Mononuclear cell (primary cell): Measurements from ENCODE around the gene SMARCC1. TPM values are rescaled to one million over a fixed set of nuclear protein-coding genes. Genes with fewer than 3 reads are reported as not detected.

Source experiments
- H3K27me3 ChIP-seq: 2 replicates; pipeline ENCODE4 v1.6.0; 2011; ENCODE audit warnings: low read length, control low read depth; ENCODE audit not compliant: insufficient read depth
- H3K4me1 ChIP-seq: 2 replicates; pipeline ENCODE4 v1.5.1; 2011; ENCODE audit warnings: mild to moderate bottlenecking, low read length, control low read depth; ENCODE audit not compliant: insufficient read depth
- H3K4me3 ChIP-seq: 2 replicates; pipeline ENCODE4 v1.5.1; 2011; ENCODE audit warnings: mild to moderate bottlenecking, low read length, moderate library complexity
- H3K9me3 ChIP-seq: 2 replicates; pipeline ENCODE4 v1.5.1; 2011; ENCODE audit warnings: low read depth, mild to moderate bottlenecking, control low read depth, low read length
- total RNA-seq: library from RNA; depleted of rRNA; stranded (reverse); fragments of >200 nt; gene quantifications from one replicate; pipeline ENCODE4 v1.2.3, GENCODE V29; 2012

SMARCC1 gene
- total RNA-seq, 1 donor = 57.0 TPM

DNA sequence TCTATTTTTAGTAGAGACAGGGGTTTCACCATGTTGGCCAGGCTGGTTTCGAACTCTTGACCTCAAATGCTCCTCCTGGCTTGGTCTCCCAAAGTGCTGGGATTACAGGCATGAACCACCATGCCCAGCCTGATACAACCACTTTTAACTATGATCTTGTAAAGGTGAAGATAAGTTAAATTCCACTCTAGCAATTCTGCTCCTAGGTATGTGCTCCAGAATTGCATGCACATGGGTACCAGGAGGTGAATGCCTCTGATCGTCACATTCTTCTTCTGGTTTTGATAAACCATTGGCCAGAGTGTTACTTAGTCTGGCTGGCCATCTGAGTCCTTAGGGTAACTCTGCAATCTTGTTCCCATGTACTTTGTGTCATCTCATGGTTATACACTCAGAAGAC lies 225.3 kb downstream of the SMARCC1 start:
- Histone ChIP-seq H3K27me3 (no peaks in the 10 kb centered on the region), H3K4me1 (no peaks in the 10 kb centered on the region), H3K9me3 (no peaks in the 10 kb centered on the region), H3K4me3 (no peak overlapping the region)

DNA sequence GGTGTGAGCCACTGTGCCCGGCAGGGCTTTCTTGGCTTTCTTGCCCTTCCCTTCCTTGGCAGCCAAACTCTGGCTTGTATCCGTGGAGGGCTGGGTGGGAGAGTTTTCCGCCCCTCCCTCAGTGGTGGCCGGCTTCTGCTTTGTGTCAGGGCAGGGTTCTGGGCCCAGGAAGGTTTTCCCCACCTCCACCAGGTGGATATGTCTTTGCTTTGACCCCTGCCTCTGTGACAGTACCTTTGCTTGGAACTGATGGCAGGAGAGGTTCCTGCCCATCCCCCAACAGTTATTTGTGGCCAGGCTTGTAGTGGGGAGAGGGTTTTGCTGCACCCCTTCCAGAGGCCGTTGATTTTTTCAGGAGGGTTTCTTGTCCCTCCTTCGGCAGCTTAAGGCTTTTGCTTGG lies 227.4 kb downstream of the SMARCC1 start:
- Histone ChIP-seq H3K27me3 (no peaks in the 10 kb centered on the region), H3K4me3 (no peak overlapping the region), H3K4me1 (no peaks in the 10 kb centered on the region), H3K9me3 (no peaks in the 10 kb centered on the region)

DNA sequence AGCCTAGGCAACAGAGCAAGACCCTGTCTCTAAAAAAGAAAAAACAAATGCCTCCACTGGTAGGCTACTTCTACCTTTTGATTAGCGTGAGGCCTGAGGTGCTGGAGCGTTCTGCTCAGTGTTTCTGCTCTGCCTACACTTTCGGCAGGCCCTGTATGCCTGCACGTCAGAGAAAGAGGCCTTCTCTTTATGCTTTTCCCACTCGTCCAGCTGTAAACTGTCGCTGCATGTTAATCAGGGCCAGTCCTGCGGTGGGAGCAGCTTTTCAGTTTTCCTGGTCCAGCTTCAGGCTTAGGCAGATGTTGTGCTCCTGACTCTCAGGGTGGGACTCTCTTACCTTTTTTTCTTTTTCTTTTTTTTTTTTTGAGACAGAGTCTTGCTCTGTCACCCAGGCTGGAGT lies 228.3 kb downstream of the SMARCC1 start:
- no peaks in the 10 kb centered on the region for H3K27me3 ChIP-seq
- H3K9me3 ChIP-seq = no peaks in the 10 kb centered on the region
- H3K4me1 ChIP-seq = no peaks in the 10 kb centered on the region
- no peak overlapping the region for H3K4me3 ChIP-seq

DNA sequence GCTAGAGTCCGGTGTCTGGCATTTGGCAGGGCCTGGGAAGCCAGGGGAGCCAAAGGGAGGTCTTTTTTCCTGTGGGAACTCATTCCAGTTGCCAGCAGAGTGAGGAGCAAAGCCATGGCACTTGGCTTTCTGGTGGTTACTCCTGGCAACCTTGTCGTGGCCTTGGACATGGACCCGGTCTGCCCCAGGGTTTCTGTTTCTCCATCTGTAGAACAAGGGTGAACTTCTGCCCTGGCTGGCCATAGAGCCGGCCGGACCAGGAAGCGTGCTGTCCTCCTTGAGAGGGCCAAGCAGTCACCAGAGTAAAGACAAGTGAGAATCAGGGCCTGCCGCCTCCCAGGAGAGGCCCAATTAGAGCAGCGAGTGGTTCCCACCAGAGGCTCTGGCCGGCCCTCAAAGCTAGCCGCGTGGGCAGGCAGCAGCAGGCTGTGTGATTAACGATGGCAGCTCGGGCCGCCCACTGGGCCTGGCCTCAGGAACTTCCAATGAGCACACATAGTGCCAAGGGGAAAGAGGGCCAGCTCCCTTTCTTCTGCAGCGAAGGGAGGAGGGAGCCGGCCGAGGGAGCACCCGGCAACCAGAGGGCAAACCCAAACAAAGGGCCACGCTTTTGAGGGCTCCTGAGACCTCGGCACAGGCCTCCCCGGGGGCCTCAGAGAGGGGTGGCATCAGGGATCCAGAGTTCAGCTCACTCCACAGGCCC lies 239.1 kb downstream of the SMARCC1 start:
- Histone ChIP-seq H3K9me3 (no peaks in the 10 kb centered on the region), H3K27me3 (no peaks in the 10 kb centered on the region), H3K4me1 (no peaks in the 10 kb centered on the region), H3K4me3 (no peak overlapping the region)

DNA sequence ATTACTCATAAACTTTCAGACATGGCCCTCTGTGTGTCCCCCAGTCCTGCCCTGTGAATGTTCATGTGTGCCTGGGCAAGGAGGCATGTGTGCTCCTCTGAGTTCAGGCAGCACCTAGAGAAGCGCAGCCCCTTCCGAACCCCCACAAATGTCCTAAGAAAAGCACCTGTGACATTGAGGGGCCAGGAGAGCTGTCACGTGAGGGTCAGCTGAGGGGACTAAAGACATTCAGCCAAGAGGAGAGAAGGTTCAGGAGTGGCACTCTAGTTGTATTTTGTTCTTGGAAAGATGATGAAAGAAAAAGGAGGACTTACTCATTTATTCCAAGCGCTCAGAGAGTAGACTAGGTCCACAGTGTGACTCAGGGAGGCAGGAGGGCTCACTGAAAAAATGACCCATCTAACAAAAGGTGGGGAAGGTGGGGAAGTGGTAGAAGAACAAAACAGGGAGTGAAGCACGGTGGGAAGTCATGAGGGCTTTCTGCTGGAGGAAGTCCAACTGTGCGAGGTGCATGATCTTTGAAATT lies 240.0 kb downstream of the SMARCC1 start:
- H3K4me3 ChIP-seq = no peak overlapping the region
- no peaks in the 10 kb centered on the region for H3K9me3 ChIP-seq
- no peaks in the 10 kb centered on the region for H3K27me3 ChIP-seq
- no peaks in the 10 kb centered on the region for H3K4me1 ChIP-seq

DNA sequence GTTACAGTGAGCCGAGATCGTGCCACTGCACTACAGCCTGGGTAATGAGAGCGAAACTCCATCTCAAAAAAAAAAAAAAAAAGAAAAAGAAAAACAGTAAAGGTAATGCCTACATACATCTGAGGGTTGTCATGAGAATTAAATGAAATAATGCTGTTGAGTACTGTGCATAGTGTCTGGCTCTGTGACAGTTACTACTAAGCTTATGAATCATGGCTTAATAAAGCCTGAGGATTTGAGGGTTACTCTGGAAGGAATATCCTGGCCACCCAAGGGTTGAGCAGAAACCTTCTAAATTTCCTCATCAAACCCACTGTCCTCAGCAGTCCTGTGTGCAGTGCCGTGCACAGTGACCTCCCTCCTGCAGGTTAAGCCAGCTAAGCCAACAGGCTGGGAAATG lies 241.4 kb downstream of the SMARCC1 start:
- no peak overlapping the region for H3K4me3 ChIP-seq
- no peaks in the 10 kb centered on the region for H3K9me3 ChIP-seq
- no peaks in the 10 kb centered on the region for H3K4me1 ChIP-seq
- no peaks in the 10 kb centered on the region for H3K27me3 ChIP-seq

DNA sequence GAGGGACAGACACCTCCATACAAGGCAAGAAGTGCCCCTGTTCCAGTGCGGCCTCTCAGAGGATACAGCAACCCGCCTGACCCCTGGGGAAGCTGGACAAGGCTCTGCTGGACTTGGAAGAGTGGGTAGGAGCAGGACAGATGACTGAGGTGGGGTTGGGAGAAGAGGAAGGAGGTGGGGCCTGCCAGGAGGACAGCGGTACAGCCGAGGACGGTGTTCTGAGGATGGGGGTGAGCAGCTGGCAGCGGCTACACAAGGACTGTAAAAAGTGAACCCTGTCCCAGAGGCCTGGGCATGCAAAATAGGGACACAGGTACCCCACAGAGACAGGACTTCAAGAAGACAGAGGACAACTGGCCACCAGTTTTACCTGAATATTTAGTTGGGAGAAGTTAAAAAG lies 244.7 kb downstream of the SMARCC1 start:
- no peak overlapping the region for H3K4me3 ChIP-seq
- H3K27me3 ChIP-seq = no peaks in the 10 kb centered on the region
- H3K4me1 ChIP-seq = no peaks in the 10 kb centered on the region
- H3K9me3 ChIP-seq = no peaks in the 10 kb centered on the region

DNA sequence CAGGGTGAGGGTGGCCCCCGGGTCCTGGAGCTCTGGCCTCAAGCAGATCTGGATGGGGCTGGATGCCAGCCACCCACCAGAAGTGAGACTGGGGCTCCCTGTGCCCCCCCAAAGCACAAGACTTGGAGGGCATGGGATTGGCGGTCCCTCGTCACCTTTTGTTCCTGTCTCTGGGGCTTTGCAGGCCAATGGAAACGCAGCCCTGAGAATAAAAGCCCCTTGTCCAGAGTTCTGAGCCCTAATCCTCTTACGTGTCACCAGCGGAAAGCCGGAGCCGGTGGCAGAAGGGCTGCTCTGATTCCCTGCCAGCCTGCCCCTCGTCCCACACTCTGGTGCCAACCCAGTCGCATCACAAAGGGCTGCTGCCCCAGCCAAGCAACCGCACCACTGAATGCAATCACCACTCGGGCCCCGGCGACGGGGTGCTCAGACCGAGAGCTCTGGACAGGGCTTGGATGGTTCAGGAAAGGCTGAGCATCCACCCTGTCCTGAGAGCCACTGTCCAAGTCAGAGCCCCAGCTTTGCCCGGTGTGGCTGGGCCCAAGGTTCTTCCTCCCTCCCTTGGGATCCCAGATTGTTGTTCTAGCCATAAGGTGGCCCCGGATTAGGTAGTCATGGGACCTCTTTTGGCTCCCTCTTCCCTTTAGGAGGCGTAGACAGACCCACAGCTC lies 245.3 kb downstream of the SMARCC1 start:
- H3K4me3 ChIP-seq = no peak overlapping the region
- no peaks in the 10 kb centered on the region for H3K9me3 ChIP-seq
- H3K4me1 ChIP-seq = no peaks in the 10 kb centered on the region
- no peaks in the 10 kb centered on the region for H3K27me3 ChIP-seq

Other genes starting within 250 kb of the SMARCC1 start
- 0.10 TPM for gene CSPG5, start 203.0 kb downstream of the SMARCC1 start, total RNA-seq
- gene DHX30, start 21.2 kb upstream of the SMARCC1 start, total RNA-seq = 49.1 TPM
- 17.9 TPM for gene MAP4, start 234.5 kb upstream of the SMARCC1 start, total RNA-seq